HEK293T (cell line): ENCODE results near the gene KDM3B.

ENCODE experiments used
- CTBP1 ChIP-seq: fragments of 450-650 bp; IDR thresholded peaks from 2 replicates; pipeline ENCODE4 v1.6.1; 2016; ENCODE audit warnings: borderline replicate concordance
- ELF4 ChIP-seq: fragments of 450-650 bp; IDR thresholded peaks from 2 replicates; pipeline ENCODE4 v1.6.1; 2017; ENCODE audit warnings: antibody characterized with exemption
- FOXK2 ChIP-seq: fragments of 450-650 bp; IDR thresholded peaks from 2 replicates; pipeline ENCODE4 v1.6.1; 2016; ENCODE audit warnings: mild to moderate bottlenecking
- FOXM1 ChIP-seq: fragments of 450-650 bp; IDR thresholded peaks from 2 replicates; pipeline ENCODE4 v1.6.1; 2017; ENCODE audit warnings: mild to moderate bottlenecking, borderline replicate concordance
- HDGF ChIP-seq: fragments of 450-650 bp; IDR thresholded peaks from 2 replicates; pipeline ENCODE4 v1.6.1; 2017; ENCODE audit warnings: antibody characterized with exemption, borderline replicate concordance
- LEF1 ChIP-seq: fragments of 450-650 bp; IDR thresholded peaks from 2 replicates; pipeline ENCODE4 v1.6.1; 2017; ENCODE audit warnings: mild to moderate bottlenecking, borderline replicate concordance
- SP1 ChIP-seq: fragments of 450-650 bp; IDR thresholded peaks from 2 replicates; pipeline ENCODE4 v1.6.1; 2017
- SUZ12 ChIP-seq: fragments of 450-650 bp; IDR thresholded peaks from 2 replicates; pipeline ENCODE4 v1.6.1; 2016; ENCODE audit warnings: mild to moderate bottlenecking
- TARDBP ChIP-seq: fragments of 450-650 bp; IDR thresholded peaks from 2 replicates; pipeline ENCODE4 v1.6.1; 2016
- ZNF384 ChIP-seq: fragments of 450-650 bp; IDR thresholded peaks from 2 replicates; pipeline ENCODE4 v1.6.1; 2016

GRCh38 chr5:138425079-138425478, 72.6 kb downstream of the KDM3B start:
- TF ChIP-seq FOXM1 = no peak
- no peak for TF ChIP-seq LEF1
- no peak for TF ChIP-seq ZNF384
- no peak for TF ChIP-seq TARDBP
- no peak for TF ChIP-seq CTBP1
- TF ChIP-seq FOXK2 = no peak
- no peak for TF ChIP-seq SP1
- no peak for TF ChIP-seq HDGF
- TF ChIP-seq ELF4 = no peak
- TF ChIP-seq SUZ12 = no peak
